SK-N-SH (cell line): ENCODE results near the gene GLIS1. TPM values are rescaled to one million over a fixed set of nuclear protein-coding genes. Genes with fewer than 3 reads are reported as not detected.
A peak's percentile ranks its signal among the peaks of the same experiment; 100 is the strongest.

Experiments used
- CTCF ChIA-PET: fragments of 300-600, 350-600 bp; formaldehyde crosslinking; extraction: SDS; loops from one replicate; lab custom pipeline; 2021; lab: Yijun Ruan, JAX
- POLR2A ChIA-PET: fragments of 350-600 bp; sonication (Branson Sonifier 250); formaldehyde crosslinking; extraction: SDS; loops from one replicate; lab custom pipeline; 2020; ENCODE audit warnings: antibody characterized with exemption, inconsistent platforms; lab: Yijun Ruan, JAX
- DNase-seq: peaks from one replicate; pipeline ENCODE4 v3.0.0; 2012
- H2AFZ ChIP-seq: fragments of 200-600 bp; sonication (generic); 2 replicates; pipeline ENCODE4 v1.8.1; 2016; ENCODE audit warnings: antibody characterized with exemption, mild to moderate bottlenecking, low read depth
- H3F3A ChIP-seq: fragments of 200-600 bp; sonication (generic); replicated peaks from 2 replicates; pipeline ENCODE3; 2016; ENCODE audit warnings: antibody characterized with exemption, mild to moderate bottlenecking; ENCODE audit not compliant: insufficient read depth
- H3K27ac ChIP-seq, 2 experiments: fragments of 200-500 bp in 1 of 2; fragments of 200-600 bp in 1 of 2; sonication (Bioruptor generic) in 1 of 2; sonication (generic), shearing (Covaris generic) in 1 of 2; 2 replicates each; pipeline versions ENCODE4 v1.5.1 to v1.6.1; 2014 to 2016; ENCODE audit warnings: low read depth in 2 of 2, inconsistent platforms in 1 of 2, low read length in 1 of 2, mild to moderate bottlenecking in 1 of 2, mixed read lengths in 1 of 2
- H3K27me3 ChIP-seq: fragments of 200-600 bp; sonication (generic), shearing (Covaris generic); 2 replicates; pipeline ENCODE4 v1.6.1; 2016; ENCODE audit warnings: mixed run types; ENCODE audit not compliant: insufficient read depth
- H3K36me3 ChIP-seq, 2 experiments: fragments of 200-500 bp in 1 of 2; fragments of 200-600 bp in 1 of 2; sonication (Bioruptor generic) in 1 of 2; sonication (generic) in 1 of 2; replicated peaks in 1 of 2; 2 replicates each; pipeline versions ENCODE3 to v1.5.1; 2014 to 2016; ENCODE audit warnings: low read length in 1 of 2, mild to moderate bottlenecking in 1 of 2; ENCODE audit not compliant: insufficient read depth in 2 of 2, control insufficient read depth in 1 of 2
- H3K4me1 ChIP-seq, 2 experiments: fragments of 200-500 bp in 1 of 2; fragments of 200-600 bp in 1 of 2; sonication (Bioruptor generic) in 1 of 2; sonication (generic), shearing (Covaris generic) in 1 of 2; 2 replicates each; pipeline versions ENCODE4 v1.5.1 to v1.6.1; 2014 to 2016; ENCODE audit warnings: low read depth in 1 of 2, low read length in 1 of 2, mixed run types in 1 of 2; ENCODE audit not compliant: insufficient read depth in 2 of 2, control insufficient read depth in 1 of 2
- H3K4me2 ChIP-seq: fragments of 200-600 bp; sonication (generic), shearing (Covaris generic); 2 replicates; pipeline ENCODE4 v1.6.1; 2017; ENCODE audit warnings: mixed run types
- H3K4me3 ChIP-seq, 2 experiments: fragments of 200-500 bp in 1 of 2; fragments of 200-600 bp in 1 of 2; sonication (Bioruptor generic) in 1 of 2; sonication (generic), shearing (Covaris generic) in 1 of 2; 2 replicates each; pipeline versions ENCODE4 v1.5.1 to v1.8.1; 2014 to 2016; ENCODE audit warnings: low read depth in 2 of 2, inconsistent platforms in 1 of 2, low read length in 1 of 2, mild to moderate bottlenecking in 1 of 2, mixed read lengths in 1 of 2, moderate library complexity in 1 of 2
- H3K79me2 ChIP-seq: fragments of 200-600 bp; sonication (generic); 2 replicates; pipeline ENCODE4 v1.8.1; 2017; ENCODE audit warnings: mild to moderate bottlenecking; ENCODE audit not compliant: insufficient read depth
- H3K9ac ChIP-seq: fragments of 200-600 bp; sonication (generic); 2 replicates; pipeline ENCODE4 v1.6.1; 2017; ENCODE audit warnings: mixed run types
- H3K9me2 ChIP-seq: fragments of 200-600 bp; sonication (generic); 2 replicates; pipeline ENCODE4 v1.6.1; 2017; ENCODE audit warnings: mixed run types
- H3K9me3 ChIP-seq: fragments of 200-600 bp; sonication (generic); 2 replicates; pipeline ENCODE4 v1.6.1; 2017; ENCODE audit warnings: mixed run types, mild to moderate bottlenecking, moderate library complexity
- H4K20me1 ChIP-seq: fragments of 200-600 bp; sonication (generic); 2 replicates; pipeline ENCODE4 v1.6.1; 2017; ENCODE audit warnings: mild to moderate bottlenecking, mixed run types; ENCODE audit not compliant: insufficient read depth
- ELF1 ChIP-seq: IDR thresholded peaks from 2 replicates; pipeline ENCODE4 v1.4.0; 2012
- EP300 ChIP-seq, 2 experiments: IDR thresholded peaks; 2 replicates each; pipeline versions ENCODE4 v1.4.0 to v1.6.1; 2012; ENCODE audit warnings: borderline replicate concordance in 1 of 2, low read depth in 1 of 2, low read length in 1 of 2
- FOSL2 ChIP-seq: IDR thresholded peaks from 2 replicates; pipeline ENCODE4 v1.4.0; 2012; ENCODE audit warnings: low read depth, mild to moderate bottlenecking, moderate library complexity, borderline replicate concordance
- IRF3 ChIP-seq: fragments of 150-350 bp; IDR thresholded peaks from 2 replicates; pipeline ENCODE4 v1.6.1; 2016; ENCODE audit warnings: mild to moderate bottlenecking, low read depth, low read length
- JUND ChIP-seq: IDR thresholded peaks from 2 replicates; pipeline ENCODE4 v1.4.0; 2012
- MEF2A ChIP-seq: IDR thresholded peaks from 2 replicates; pipeline ENCODE4 v1.4.0; 2012; ENCODE audit warnings: low read depth, borderline replicate concordance
- NRF1 ChIP-seq: IDR thresholded peaks from 2 replicates; pipeline ENCODE4 v1.6.1; 2012; ENCODE audit warnings: low read depth, mild to moderate bottlenecking, low read length
- POLR2AphosphoS5 ChIP-seq: IDR thresholded peaks from 2 replicates; pipeline ENCODE4 v1.6.1; 2012; ENCODE audit warnings: low read depth, low read length
- RAD21 ChIP-seq: IDR thresholded peaks from 2 replicates; pipeline ENCODE4 v1.6.1; 2012; ENCODE audit warnings: mild to moderate bottlenecking, low read length
- RCOR1 ChIP-seq: fragments of 150-350 bp; IDR thresholded peaks from 2 replicates; pipeline ENCODE4 v1.6.1; 2017; ENCODE audit warnings: antibody characterized with exemption, low read length
- RFX5 ChIP-seq: IDR thresholded peaks from 2 replicates; pipeline ENCODE4 v1.6.1; 2012; ENCODE audit warnings: mild to moderate bottlenecking, improper control_type of control experiment, low read length
- RXRA ChIP-seq: IDR thresholded peaks from 2 replicates; pipeline ENCODE4 v1.4.0; 2012; ENCODE audit warnings: low read depth, mild to moderate bottlenecking, borderline replicate concordance
- SIN3A ChIP-seq: IDR thresholded peaks from 2 replicates; pipeline ENCODE4 v1.6.1; 2012; ENCODE audit warnings: low read depth, mild to moderate bottlenecking, low read length, moderate library complexity, borderline replicate concordance
- TAF1 ChIP-seq: IDR thresholded peaks from 2 replicates; pipeline ENCODE4 v1.6.1; 2012; ENCODE audit warnings: low read depth, mild to moderate bottlenecking, low read length, moderate library complexity, borderline replicate concordance
- TCF12 ChIP-seq: IDR thresholded peaks from 2 replicates; pipeline ENCODE4 v1.4.0; 2012
- USF1 ChIP-seq: IDR thresholded peaks from 2 replicates; pipeline ENCODE4 v1.4.0; 2012; ENCODE audit warnings: low read depth, borderline replicate concordance
- YY1 ChIP-seq: IDR thresholded peaks from 2 replicates; pipeline ENCODE4 v1.4.0; 2012; ENCODE audit warnings: low read depth, mild to moderate bottlenecking
- ZBTB33 ChIP-seq: IDR thresholded peaks from 2 replicates; pipeline ENCODE4 v1.4.0; 2012; ENCODE audit warnings: low read depth, borderline replicate concordance
- WGBS: methylation state at CpG from one replicate; pipeline ENCODE4 v1.1.6; 2017; ENCODE audit warnings: low lambda C conversion rate; 5-methylcytosine and 5-hydroxymethylcytosine counted together
- polyA plus RNA-seq, 3 experiments: library from polyadenylated mRNA; depleted of rRNA; stranded (reverse); fragments of >200 nt; gene quantifications; 2 replicates each; pipeline ENCODE4 v1.2.3, GENCODE V29; 2012

GLIS1 gene
- polyA plus RNA-seq, 1 of the 3 experiments (the other 2 are of a cell fraction), result 0.13 TPM

- H4K20me1 ChIP-seq, result no peaks in the 10 kb centered on the region
- peaks cover 0 to 47% of the 10 kb centered on the region in 2 experiments; a peak in 1 of 4 replicates for H3K4me1 ChIP-seq
- no peak overlapping the region for H3K4me2 ChIP-seq
- no peaks in the 10 kb centered on the region for H3K9me3 ChIP-seq
- TF ChIP-seq IRF3 (no peak), EP300 (IDR thresholded peaks at IDR 0.05; ENCODE audit: borderline replicate concordance in 1 of 2, low read depth in 1 of 2, low read length in 1 of 2) (no peak), RFX5 (no peak), RAD21 (no peak), ZBTB33 (no peak), RXRA (no peak), POLR2AphosphoS5 (no peak)
- H3K79me2 ChIP-seq, result no peaks in the 10 kb centered on the region
- H3K27ac ChIP-seq, result no peak overlapping the region; a peak in 1 of 4 replicates
- ChIA-PET POLR2A (no interaction called here), CTCF (interaction anchor here (1.0 to 1.1 kb wide), 3 partner anchors 17 to 184 kb away, joined by 3 to 4 read pairs (median 4); no protein-coding TSS in a partner anchor)
- no peak overlapping the region for H2AFZ ChIP-seq
- H3K9me2 ChIP-seq, result no peaks in the 10 kb centered on the region
- no peaks in the 10 kb centered on the region for H3F3A ChIP-seq
- no peaks in the 10 kb centered on the region for H3K36me3 ChIP-seq
- 90% methylated on average over 23 of the region's 27 CpGs for WGBS
- no peak overlapping the region for H3K9ac ChIP-seq
- H3K27me3 ChIP-seq, result no peaks in the 10 kb centered on the region
- peak; percentile 55 for DNase-seq
- H3K4me3 ChIP-seq, result no peak overlapping the region
Measured at GRCh38 chr1:53503433-53504217, 235.3 kb downstream of the GLIS1 start.

GRCh38 chr1:53502641-53503432 is 236.1 kb downstream of the GLIS1 start:
- H3K9ac ChIP-seq, result no peak overlapping the region
- no peaks in the 10 kb centered on the region for H3K79me2 ChIP-seq
- H3K27ac ChIP-seq, result no peak overlapping the region; a peak in 1 of 4 replicates
- H2AFZ ChIP-seq, result no peak overlapping the region
- H3K4me1 ChIP-seq, result peaks cover 0 to 54% of the 10 kb centered on the region in 2 experiments; a peak in 1 of 4 replicates
- POLR2A ChIA-PET, result no interaction called here
- no peaks in the 10 kb centered on the region for H3F3A ChIP-seq
- peak; percentile 64 for DNase-seq
- H3K36me3 ChIP-seq, result no peaks in the 10 kb centered on the region
- no peak overlapping the region for H3K4me3 ChIP-seq
- CTCF ChIA-PET, result interaction anchor here (1.0 to 1.1 kb wide), 3 partner anchors 17 to 184 kb away, joined by 3 to 4 read pairs (median 4); no protein-coding TSS in a partner anchor
- 69% methylated on average over 5 of the region's 7 CpGs for WGBS
- H3K27me3 ChIP-seq, result no peaks in the 10 kb centered on the region
- H3K4me2 ChIP-seq, result no peak overlapping the region
- no peaks in the 10 kb centered on the region for H3K9me3 ChIP-seq
- H4K20me1 ChIP-seq, result no peaks in the 10 kb centered on the region
- H3K9me2 ChIP-seq, result no peaks in the 10 kb centered on the region
- TF ChIP-seq FOSL2 (no peak), NRF1 (no peak), MEF2A (no peak), RCOR1 (no peak), JUND (no peak), SIN3A (no peak), TAF1 (no peak), RFX5 (no peak), ELF1 (no peak), ZBTB33 (no peak), USF1 (no peak), YY1 (no peak), TCF12 (no peak)
